ENCODE measurements around the gene NRXN3.

The NRXN3 gene

GRCh38 chr14:79686196-79686595, 1516.0 kb downstream of the NRXN3 start:
- DNase-seq: no peak

- DNase-seq: no peak
Observed at GRCh38 chr14:79690960-79691359, 1520.8 kb downstream of the NRXN3 start.

- DNase-seq: no peak
Observed at GRCh38 chr14:79693935-79694334, 1523.8 kb downstream of the NRXN3 start.

GRCh38 chr14:79695307-79695706, 1525.1 kb downstream of the NRXN3 start:
- no peak for DNase-seq

- no peak for DNase-seq
Observed at GRCh38 chr14:79698298-79698711, 1528.1 kb downstream of the NRXN3 start.

GRCh38 chr14:79699206-79699605, 1529.0 kb downstream of the NRXN3 start:
- no peak for DNase-seq

GRCh38 chr14:79701371-79701770, 1531.2 kb downstream of the NRXN3 start:
- no peak for DNase-seq

GRCh38 chr14:79702197-79702596, 1532.0 kb downstream of the NRXN3 start:
- DNase-seq: no peak

GRCh38 chr14:79703209-79703608, 1533.0 kb downstream of the NRXN3 start:
- no peak for DNase-seq

- DNase-seq: no peak
Observed at GRCh38 chr14:79704041-79704807, 1534.1 kb downstream of the NRXN3 start.

GRCh38 chr14:79705126-79705894, 1535.1 kb downstream of the NRXN3 start:
- DNase-seq: no peak

GRCh38 chr14:79706382-79706781, 1536.2 kb downstream of the NRXN3 start:
- DNase-seq: no peak

- DNase-seq: no peak
Observed at GRCh38 chr14:79708426-79709388, 1538.5 kb downstream of the NRXN3 start.

GRCh38 chr14:79709573-79709972, 1539.4 kb downstream of the NRXN3 start:
- no peak for DNase-seq

GRCh38 chr14:79712302-79712950, 1542.3 kb downstream of the NRXN3 start:
- DNase-seq: no peak

GRCh38 chr14:79721399-79722084, 1551.4 kb downstream of the NRXN3 start:
- no peak for DNase-seq

GRCh38 chr14:79724934-79725717, 1555.0 kb downstream of the NRXN3 start:
- no peak for DNase-seq

GRCh38 chr14:79727900-79728299, 1557.7 kb downstream of the NRXN3 start:
- DNase-seq: no peak

- DNase-seq: no peak
Observed at GRCh38 chr14:79728331-79728730, 1558.2 kb downstream of the NRXN3 start.

GRCh38 chr14:79729731-79730130, 1559.6 kb downstream of the NRXN3 start:
- no peak for DNase-seq

GRCh38 chr14:79730196-79730595, 1560.0 kb downstream of the NRXN3 start:
- no peak for DNase-seq
